HepG2 (cell line): ENCODE measurements around the gene MAP3K14. TPM values are rescaled to one million over a fixed set of nuclear protein-coding genes. Genes with fewer than 3 reads are reported as not detected.
A peak's percentile ranks its signal among the peaks of the same experiment; 100 is the strongest.

Source experiments
- BORCS8-MEF2B ChIP-seq: sonication (generic); formaldehyde crosslinking; IDR thresholded peaks from 2 replicates; pipeline ENCODE4 v1.8.0; 2022; ENCODE audit warnings: mild to moderate bottlenecking, missing genetic modification reagents
- DPF2 ChIP-seq: sonication (generic); formaldehyde crosslinking; IDR thresholded peaks from 2 replicates; pipeline ENCODE4 v1.4.0; 2020; ENCODE audit warnings: mild to moderate bottlenecking, low read depth, missing genetic modification reagents, borderline replicate concordance
- DR1 ChIP-seq: sonication (generic); formaldehyde crosslinking; IDR thresholded peaks from 2 replicates; pipeline ENCODE4 v1.8.0; 2021; ENCODE audit warnings: mild to moderate bottlenecking, missing genetic modification reagents, inconsistent platforms
- ELF1 ChIP-seq: sonication (generic); formaldehyde crosslinking; IDR thresholded peaks from 2 replicates; pipeline ENCODE4 v1.4.0; 2020; ENCODE audit warnings: missing genetic modification reagents
- EP300 ChIP-seq, 3 experiments: sonication (generic) in 1 of 3; formaldehyde crosslinking in 1 of 3; IDR thresholded peaks; 2 replicates each; pipeline versions ENCODE4 v1.5.1 to v1.6.1; 2011 to 2020; ENCODE audit warnings: low read depth in 2 of 3, low read length in 2 of 3, borderline replicate concordance in 1 of 3, improper control_type of control experiment in 1 of 3, mild to moderate bottlenecking in 1 of 3, missing genetic modification reagents in 1 of 3, moderate library complexity in 1 of 3
- ETV5 ChIP-seq: IDR thresholded peaks from 2 replicates; pipeline ENCODE4 v1.6.1; 2018; ENCODE audit warnings: missing biosample characterization, missing genetic modification reagents, inconsistent platforms, borderline replicate concordance
- FOSL1 ChIP-seq: sonication (generic); formaldehyde crosslinking; IDR thresholded peaks from 2 replicates; pipeline ENCODE4 v1.9.0; 2021; ENCODE audit warnings: missing genetic modification reagents, borderline replicate concordance
- FOSL2 ChIP-seq: sonication (generic); formaldehyde crosslinking; IDR thresholded peaks from 2 replicates; pipeline ENCODE4 v1.4.0; 2020; ENCODE audit warnings: missing genetic modification reagents
- ISX ChIP-seq: sonication (generic); formaldehyde crosslinking; conservative IDR thresholded peaks from 2 replicates; pipeline ENCODE4 v1.5.0; 2020; ENCODE audit warnings: missing genetic modification reagents
- MAFG ChIP-seq: sonication (generic); formaldehyde crosslinking; IDR thresholded peaks from 2 replicates; pipeline ENCODE4 v1.5.1; 2020; ENCODE audit warnings: mild to moderate bottlenecking, missing genetic modification reagents
- MLLT10 ChIP-seq: sonication (generic); formaldehyde crosslinking; IDR thresholded peaks from 2 replicates; pipeline ENCODE4 v1.4.0; 2020; ENCODE audit warnings: missing genetic modification reagents
- NKX3-1 ChIP-seq: sonication (generic); formaldehyde crosslinking; IDR thresholded peaks from 2 replicates; pipeline ENCODE4 v1.5.0; 2020; ENCODE audit warnings: missing genetic modification reagents
- NPAS2 ChIP-seq: sonication (generic); formaldehyde crosslinking; IDR thresholded peaks from 2 replicates; pipeline ENCODE4 v1.8.0; 2022; ENCODE audit warnings: mild to moderate bottlenecking, missing genetic modification reagents, borderline replicate concordance
- PHF8 ChIP-seq: sonication (generic); formaldehyde crosslinking; IDR thresholded peaks from 2 replicates; pipeline ENCODE4 v1.5.0; 2020; ENCODE audit warnings: missing genetic modification reagents
- RNF2 ChIP-seq: fragments of 450-650 bp; conservative IDR thresholded peaks from 2 replicates; pipeline ENCODE4 v1.6.1; 2016; ENCODE audit warnings: low read depth
- RXRB ChIP-seq: IDR thresholded peaks from 2 replicates; pipeline ENCODE4 v1.6.1; 2016; ENCODE audit warnings: borderline replicate concordance, missing genetic modification reagents, missing compliant biosample characterization
- SAFB2 ChIP-seq: sonication (generic); formaldehyde crosslinking; IDR thresholded peaks from 2 replicates; pipeline ENCODE4 v1.5.1; 2020; ENCODE audit warnings: missing genetic modification reagents, low read depth, mild to moderate bottlenecking, borderline replicate concordance
- TBX3 ChIP-seq: fragments of 450-650 bp; IDR thresholded peaks from 2 replicates; pipeline ENCODE4 v1.6.1; 2017; ENCODE audit warnings: antibody characterized with exemption, mild to moderate bottlenecking, inconsistent platforms, borderline replicate concordance
- TEAD2 ChIP-seq: sonication (generic); formaldehyde crosslinking; IDR thresholded peaks from 2 replicates; pipeline ENCODE4 v1.9.0; 2021; ENCODE audit warnings: missing genetic modification reagents
- ZKSCAN1 ChIP-seq: fragments of 150-350 bp; IDR thresholded peaks from 2 replicates; pipeline ENCODE4 v1.6.1; 2014; ENCODE audit warnings: low read length
- ZNF331 ChIP-seq: sonication (generic); formaldehyde crosslinking; IDR thresholded peaks from 2 replicates; pipeline ENCODE4 v1.4.0; 2020; ENCODE audit warnings: missing genetic modification reagents
- ZNF747 ChIP-seq: sonication (generic); formaldehyde crosslinking; IDR thresholded peaks from 2 replicates; pipeline ENCODE4 v1.8.1; 2023; ENCODE audit warnings: missing genetic modification reagents, mild to moderate bottlenecking, borderline replicate concordance
- polyA plus RNA-seq, 8 experiments: library from polyadenylated mRNA; depleted of rRNA in 3 of 8; stranded (reverse) in 7 of 8; unstranded in 1 of 8; fragments of >200 nt; fragmentation: Illumina TruSeq in 4 of 8; extraction: Trizol in 4 of 8; gene quantifications; 2 replicates each; pipeline versions ENCODE4 v1.2.1 to v1.2.3, GENCODE V29; 2011 to 2016; ENCODE audit warnings: low read depth in 4 of 8, missing spikeins in 1 of 8, mixed read lengths in 1 of 8; ENCODE audit not compliant: insufficient read depth in 1 of 8
- total RNA-seq, 5 experiments: library from RNA; depleted of rRNA; stranded (reverse); fragments of >200 nt; fragmentation: Illumina TruSeq; extraction: Trizol; gene quantifications; 2 replicates each; pipeline ENCODE4 v1.2.3, GENCODE V29; 2016; ENCODE audit warnings: low read depth in 1 of 5
- TF ChIP-seq, protein P1 (sequence below): IDR thresholded peaks from 2 replicates; pipeline ENCODE4 v1.6.1; 2016; ENCODE audit warnings: low read depth
- TF ChIP-seq, protein P2 (sequence below): IDR thresholded peaks from 2 replicates; pipeline ENCODE4 v1.6.1; 2012; ENCODE audit warnings: inconsistent platforms
- TF ChIP-seq, protein P3 (sequence below): sonication (generic); formaldehyde crosslinking; IDR thresholded peaks from 2 replicates; pipeline ENCODE4 v1.4.0; 2020; ENCODE audit warnings: missing genetic modification reagents
- TF ChIP-seq, protein P4 (sequence below): sonication (generic); formaldehyde crosslinking; IDR thresholded peaks from 2 replicates; pipeline ENCODE4 v1.4.0; 2020; ENCODE audit warnings: low read depth, mild to moderate bottlenecking, missing genetic modification reagents

The MAP3K14 gene
- total and polyA plus RNA-seq, 2 of the 13 experiments (the other 11 are each of a cell fraction or from before 2014, with no cell fraction given): 2.6 TPM

DNA sequence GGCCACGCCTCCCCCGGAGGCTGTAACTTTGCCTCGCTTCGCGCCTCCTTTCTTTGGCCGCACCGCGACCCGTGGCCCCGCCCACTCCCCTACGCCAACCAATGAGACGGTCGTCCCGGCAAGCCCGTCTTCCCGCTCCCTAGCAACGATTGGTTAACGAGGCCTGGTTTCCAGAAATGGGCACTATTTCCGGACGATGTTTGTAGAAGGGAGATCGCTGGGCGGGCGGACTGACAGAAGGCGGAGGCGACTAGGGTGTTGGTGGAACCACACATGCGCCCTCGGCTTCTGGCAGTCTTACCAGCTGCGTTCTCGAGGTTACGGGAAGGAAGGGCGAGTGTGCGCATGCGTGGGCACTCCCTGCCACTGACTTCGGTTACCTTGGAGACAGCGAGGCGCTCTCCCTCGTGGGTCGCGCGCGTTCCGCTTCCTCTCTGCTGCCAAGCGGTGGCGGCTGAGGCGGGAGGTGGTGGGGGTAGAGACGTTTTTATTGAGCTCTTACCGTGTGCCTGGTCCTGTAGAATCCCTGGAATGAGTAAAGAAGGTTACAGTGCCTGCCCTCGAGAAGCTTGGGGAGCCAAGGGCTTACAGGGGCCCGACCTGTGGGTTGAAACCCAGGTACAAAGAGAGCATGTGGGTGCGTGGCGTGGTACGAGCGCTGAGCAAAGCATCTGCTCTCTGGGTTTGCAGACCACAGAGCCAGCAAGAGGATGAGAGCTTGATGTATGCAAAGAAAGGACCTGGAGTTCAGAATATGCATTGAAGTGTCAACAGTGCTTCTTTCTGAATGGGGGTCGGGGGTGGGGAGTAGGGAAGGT lies 500 bp upstream of the MAP3K14 start (continued):
- TF ChIP-seq, protein P1, sequence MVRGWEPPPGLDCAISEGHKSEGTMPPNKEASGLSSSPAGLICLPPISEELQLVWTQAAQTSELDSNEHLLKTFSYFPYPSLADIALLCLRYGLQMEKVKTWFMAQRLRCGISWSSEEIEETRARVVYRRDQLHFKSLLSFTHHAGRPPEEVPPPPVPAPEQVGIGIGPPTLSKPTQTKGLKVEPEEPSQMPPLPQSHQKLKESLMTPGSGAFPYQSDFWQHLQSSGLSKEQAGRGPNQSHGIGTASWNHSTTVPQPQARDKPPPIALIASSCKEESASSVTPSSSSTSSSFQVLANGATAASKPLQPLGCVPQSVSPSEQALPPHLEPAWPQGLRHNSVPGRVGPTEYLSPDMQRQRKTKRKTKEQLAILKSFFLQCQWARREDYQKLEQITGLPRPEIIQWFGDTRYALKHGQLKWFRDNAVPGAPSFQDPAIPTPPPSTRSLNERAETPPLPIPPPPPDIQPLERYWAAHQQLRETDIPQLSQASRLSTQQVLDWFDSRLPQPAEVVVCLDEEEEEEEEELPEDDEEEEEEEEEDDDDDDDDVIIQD (CRISPR knock-in tag): peak; percentile 99
- TF ChIP-seq FOSL1 (CRISPR knock-in tag): no peak
- no peak for TF ChIP-seq MLLT10 (CRISPR knock-in tag)
- TF ChIP-seq FOSL2 (CRISPR knock-in tag): peak; percentile 12
- TF ChIP-seq, protein P2, sequence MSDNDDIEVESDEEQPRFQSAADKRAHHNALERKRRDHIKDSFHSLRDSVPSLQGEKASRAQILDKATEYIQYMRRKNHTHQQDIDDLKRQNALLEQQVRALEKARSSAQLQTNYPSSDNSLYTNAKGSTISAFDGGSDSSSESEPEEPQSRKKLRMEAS: peak; percentile 92
- TF ChIP-seq ZNF747 (CRISPR knock-in tag): no peak
- TF ChIP-seq, protein P3, sequence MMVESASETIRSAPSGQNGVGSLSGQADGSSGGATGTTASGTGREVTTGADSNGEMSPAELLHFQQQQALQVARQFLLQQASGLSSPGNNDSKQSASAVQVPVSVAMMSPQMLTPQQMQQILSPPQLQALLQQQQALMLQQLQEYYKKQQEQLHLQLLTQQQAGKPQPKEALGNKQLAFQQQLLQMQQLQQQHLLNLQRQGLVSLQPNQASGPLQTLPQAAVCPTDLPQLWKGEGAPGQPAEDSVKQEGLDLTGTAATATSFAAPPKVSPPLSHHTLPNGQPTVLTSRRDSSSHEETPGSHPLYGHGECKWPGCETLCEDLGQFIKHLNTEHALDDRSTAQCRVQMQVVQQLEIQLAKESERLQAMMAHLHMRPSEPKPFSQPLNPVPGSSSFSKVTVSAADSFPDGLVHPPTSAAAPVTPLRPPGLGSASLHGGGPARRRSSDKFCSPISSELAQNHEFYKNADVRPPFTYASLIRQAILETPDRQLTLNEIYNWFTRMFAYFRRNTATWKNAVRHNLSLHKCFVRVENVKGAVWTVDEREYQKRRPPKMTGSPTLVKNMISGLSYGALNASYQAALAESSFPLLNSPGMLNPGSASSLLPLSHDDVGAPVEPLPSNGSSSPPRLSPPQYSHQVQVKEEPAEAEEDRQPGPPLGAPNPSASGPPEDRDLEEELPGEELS (CRISPR knock-in tag): no peak
- TF ChIP-seq, protein P4, sequence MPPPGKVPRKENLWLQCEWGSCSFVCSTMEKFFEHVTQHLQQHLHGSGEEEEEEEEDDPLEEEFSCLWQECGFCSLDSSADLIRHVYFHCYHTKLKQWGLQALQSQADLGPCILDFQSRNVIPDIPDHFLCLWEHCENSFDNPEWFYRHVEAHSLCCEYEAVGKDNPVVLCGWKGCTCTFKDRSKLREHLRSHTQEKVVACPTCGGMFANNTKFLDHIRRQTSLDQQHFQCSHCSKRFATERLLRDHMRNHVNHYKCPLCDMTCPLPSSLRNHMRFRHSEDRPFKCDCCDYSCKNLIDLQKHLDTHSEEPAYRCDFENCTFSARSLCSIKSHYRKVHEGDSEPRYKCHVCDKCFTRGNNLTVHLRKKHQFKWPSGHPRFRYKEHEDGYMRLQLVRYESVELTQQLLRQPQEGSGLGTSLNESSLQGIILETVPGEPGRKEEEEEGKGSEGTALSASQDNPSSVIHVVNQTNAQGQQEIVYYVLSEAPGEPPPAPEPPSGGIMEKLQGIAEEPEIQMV (CRISPR knock-in tag): no peak
- TF ChIP-seq NPAS2: no peak
- TF ChIP-seq PHF8 (CRISPR knock-in tag): no peak
- peak; percentile 81 for TF ChIP-seq ELF1 (CRISPR knock-in tag)
- TF ChIP-seq EP300 (IDR thresholded peaks at IDR 0.05; ENCODE audit: low read depth in 2 of 2, low read length in 2 of 2): no peak; a peak in 1 of 4 replicates
- peak; percentile 42; the same call in 1 of the 2 replicates for TF ChIP-seq EP300 (CRISPR knock-in tag; IDR thresholded peaks at IDR 0.05; ENCODE audit: borderline replicate concordance)
- 0 out of 2 replicates have a peak, but pooled peaks have one; percentile 35 for TF ChIP-seq ETV5 (CRISPR knock-in tag)
- TF ChIP-seq ISX (CRISPR knock-in tag): no peak
- TF ChIP-seq NKX3-1 (CRISPR knock-in tag): no peak
- TF ChIP-seq TBX3: peak; percentile 62; the same call in 1 of the 2 replicates
- TF ChIP-seq DR1 (CRISPR knock-in tag): peak; percentile 79; the same call in 1 of the 2 replicates
- TF ChIP-seq BORCS8-MEF2B (CRISPR knock-in tag): peak; percentile 49; the same call in 1 of the 2 replicates
- TF ChIP-seq ZKSCAN1: no peak
- TF ChIP-seq TEAD2 (CRISPR knock-in tag): no peak
- TF ChIP-seq SAFB2 (CRISPR knock-in tag): no peak; the same call in 1 of the 2 replicates
- TF ChIP-seq RXRB (CRISPR knock-in tag): peak; percentile 45; the same call in 1 of the 2 replicates
- peak; percentile 55 for TF ChIP-seq ZNF331 (CRISPR knock-in tag)
- TF ChIP-seq DPF2 (CRISPR knock-in tag): no peak
- no peak for TF ChIP-seq MAFG (CRISPR knock-in tag)
- TF ChIP-seq RNF2: 0 out of 2 replicates have a peak, but pooled peaks have one; percentile 39
